Measurements from ENCODE around the gene CDC42EP5.
A peak's percentile ranks its signal among the peaks of the same experiment; 100 is the strongest.

CDC42EP5 gene

DNA sequence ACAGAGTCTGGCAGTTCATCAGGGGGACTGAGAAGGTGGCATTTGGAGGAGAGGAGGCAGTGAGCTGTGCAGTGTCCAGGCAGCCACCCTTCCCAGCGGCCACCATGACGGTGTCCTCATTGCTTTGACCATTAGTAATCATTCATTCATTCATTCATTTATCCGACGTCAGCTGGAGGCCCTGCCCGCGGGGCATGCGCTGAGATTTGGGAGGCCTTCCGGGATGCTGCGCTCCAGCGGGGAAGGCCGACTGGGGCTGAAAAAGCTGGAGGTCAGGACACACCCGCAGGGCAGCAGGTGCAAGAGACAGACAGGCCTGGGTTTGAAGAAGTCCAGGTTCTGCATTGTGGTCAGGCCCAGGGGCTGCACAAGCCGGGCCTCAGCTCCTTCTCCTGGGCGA lies 48.9 kb downstream of the CDC42EP5 start:
- no peak for DNase-seq

DNA sequence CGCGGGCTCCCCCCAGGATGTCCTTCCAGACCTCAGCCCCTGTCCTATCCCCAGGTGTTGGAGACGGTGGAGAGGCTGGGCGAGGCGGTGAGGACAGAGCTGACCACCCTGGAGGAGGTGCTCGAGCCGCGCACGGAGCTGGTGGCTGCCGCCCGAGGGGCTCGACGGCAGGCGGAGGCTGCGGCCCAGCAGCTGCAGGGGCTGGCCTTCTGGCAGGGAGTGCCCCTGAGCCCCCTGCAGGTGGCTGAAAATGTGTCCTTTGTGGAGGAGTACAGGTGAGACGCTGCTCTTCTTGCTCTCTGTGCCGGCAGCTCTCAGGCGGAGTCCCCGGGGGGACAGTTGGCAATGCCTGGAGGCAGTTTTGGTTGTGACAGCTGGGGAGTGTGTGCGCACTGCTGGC lies 51.0 kb downstream of the CDC42EP5 start:
- DNase-seq: no peak

DNA sequence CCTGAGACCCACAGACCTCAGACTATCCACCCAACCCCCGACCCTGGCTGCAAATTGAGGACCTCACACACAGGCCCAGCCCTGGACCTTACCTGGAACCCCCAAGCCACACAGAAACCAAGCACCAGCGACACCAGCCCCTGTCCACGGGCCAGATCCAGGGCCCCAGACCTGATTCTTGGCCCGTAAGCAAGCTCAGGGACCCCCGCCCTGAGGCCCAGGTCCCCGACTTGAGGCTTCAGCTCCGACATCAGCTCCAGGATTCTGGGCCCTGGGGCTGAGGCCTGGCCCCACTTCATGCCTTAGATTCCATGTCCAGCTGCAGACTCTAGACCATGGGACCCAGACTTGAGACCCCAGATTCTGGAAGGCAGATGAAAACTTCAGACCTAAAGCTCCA lies 51.6 kb downstream of the CDC42EP5 start:
- DNase-seq: no peak

DNA sequence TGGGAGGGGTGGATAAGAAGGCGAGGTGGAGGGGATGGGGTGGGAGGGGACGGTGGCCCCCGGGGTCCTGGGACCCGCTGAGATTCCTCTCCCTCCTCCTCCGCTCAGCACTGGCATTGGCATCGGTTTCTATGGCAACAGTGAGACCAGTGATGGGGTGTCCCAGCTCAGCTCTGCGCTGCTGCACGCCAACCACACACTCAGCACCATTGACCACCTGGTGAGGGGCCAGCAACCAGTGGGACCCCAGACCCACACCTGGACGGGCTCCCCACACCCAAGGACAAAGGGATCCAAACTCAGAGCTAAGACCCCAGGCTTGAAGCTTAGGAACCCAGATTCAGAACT lies 52.0 kb downstream of the CDC42EP5 start:
- DNase-seq: no peak

DNA sequence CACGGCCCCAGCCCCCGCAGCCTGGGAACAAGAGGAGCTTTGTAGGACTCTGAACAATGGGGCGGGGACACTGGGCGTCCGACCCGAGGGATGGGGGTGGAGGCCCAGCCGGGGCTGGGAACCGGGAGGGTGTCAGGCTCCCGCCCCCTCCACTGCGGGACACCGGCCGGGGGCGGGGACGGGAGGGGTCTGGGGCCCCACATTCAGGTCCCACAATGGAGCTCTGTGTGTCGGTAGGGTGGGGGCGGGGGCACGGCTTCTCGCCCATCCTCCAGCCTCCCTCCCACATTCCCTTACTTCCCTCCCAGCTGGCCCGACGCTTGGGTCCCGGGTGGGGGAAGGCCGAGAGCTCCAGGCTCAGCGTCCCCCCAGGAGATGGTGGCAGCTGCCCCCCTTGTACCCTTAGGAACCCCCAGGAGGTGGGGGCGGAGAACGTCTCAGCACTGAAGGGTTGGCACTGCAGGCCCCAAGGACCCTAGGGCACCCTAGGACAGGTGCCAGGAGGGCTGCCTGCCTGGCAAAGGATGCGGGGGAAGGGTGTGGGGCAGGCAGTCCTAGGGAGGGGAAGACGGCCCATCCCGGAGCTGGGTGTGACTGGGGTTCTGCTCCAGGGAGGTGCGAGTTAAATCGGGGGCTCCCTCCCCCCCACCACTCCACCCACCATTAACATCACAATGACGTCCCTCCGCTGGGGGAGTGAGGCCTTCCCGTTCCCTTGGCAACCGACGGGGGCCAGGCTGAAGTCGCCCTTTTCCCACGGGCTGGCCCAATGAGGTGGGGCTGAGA lies 52.5 kb downstream of the CDC42EP5 start:
- no peak for DNase-seq

DNA sequence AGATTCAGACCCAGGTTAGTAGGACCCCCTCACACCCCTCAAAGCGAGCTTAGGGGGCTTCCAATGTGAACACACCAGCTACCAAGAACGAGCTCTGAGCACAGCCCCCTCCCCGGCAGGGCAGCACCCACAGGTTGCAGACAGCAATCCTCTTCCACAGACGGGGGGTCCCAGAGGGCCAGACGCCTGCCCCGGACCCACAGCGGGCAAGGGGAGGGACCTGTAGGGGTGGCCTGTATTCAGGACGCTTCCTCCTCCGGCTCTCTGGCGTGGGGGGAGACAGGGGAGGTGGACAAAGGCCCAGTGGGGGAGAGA lies 53.1 kb downstream of the CDC42EP5 start:
- DNase-seq: no peak

DNA sequence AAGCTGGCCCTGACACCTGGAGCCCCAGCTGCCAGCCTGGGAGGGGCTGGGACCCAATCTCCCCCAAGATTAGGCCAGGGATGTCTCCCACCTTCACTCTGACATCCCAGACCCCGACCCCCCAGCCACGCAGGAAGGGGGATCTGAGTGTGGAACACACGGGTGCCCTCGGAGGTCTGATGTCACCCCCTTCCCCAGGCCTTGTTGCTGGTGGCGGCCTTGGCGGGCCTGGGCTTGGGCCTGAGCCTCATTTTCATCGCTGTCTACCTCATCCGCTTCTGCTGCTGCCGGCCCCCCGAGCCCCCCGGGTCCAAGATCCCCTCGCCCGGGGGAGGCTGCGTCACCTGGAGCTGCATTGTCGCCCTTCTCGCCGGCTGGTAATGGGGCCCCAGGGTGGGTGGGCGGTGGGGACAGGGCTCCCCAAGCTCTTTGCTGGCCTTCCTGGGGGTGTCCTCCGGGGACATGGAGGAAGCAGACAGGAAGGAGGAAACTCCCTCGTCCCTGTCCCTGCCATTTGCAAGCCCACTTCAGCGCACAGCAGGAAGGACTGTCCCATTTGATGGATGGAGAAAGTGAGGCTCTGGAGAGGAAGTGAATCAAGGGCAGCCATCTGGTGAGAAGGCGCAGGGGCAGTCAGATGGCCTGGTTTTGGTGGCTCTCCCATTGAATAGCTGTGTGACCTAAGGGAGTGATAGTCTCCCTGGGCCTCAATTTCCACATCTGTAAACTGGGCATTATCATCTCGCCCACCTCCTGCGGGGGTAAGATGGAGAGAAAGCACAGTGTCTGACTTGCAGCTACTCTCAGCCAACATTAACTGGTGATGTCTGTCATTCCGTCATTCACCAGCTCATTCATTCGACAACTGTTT lies 53.9 kb downstream of the CDC42EP5 start:
- no peak for DNase-seq

DNA sequence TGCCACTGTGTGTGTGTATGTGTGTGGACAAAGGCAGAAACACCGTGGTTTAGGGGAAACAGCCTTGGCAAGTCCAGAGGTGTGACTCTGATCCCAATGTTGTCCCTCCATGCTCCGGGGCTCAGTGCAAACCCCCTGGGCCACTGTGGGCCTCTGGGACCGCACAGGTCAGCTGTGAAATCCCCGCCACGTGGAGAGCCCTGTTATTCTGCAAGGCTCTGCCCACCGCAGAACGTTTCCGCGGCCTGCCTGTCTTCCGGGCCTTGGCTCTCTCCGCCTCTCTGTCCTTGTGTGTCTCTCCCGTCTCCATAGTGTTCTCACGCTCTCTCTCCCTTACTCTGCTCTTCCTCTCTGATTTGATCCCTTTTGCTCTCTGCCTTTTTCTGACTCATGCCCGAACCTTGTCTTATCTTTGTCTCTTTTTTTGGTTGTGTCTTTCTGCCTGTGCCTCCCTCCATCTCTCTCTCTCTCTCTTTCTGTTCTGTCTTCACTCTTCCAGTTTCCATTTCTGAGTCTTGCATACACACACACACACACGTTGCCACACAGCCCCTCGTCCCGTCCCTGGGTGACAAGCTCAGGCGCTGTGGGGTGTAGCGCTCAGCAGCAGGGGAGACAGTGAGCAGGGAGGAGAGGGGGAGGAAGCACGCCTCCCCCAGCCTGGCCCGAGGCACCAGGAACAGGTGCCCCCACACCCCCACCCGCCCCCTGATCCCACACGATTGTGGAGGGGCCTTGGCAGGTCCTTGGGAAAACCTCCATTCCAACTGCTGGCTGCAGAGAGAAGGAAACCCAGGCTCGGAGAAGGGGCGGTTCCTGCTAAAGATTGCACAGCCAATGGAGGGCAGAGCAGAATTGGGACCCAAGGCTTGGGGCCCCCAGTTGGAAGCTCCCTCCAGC lies 54.8 kb downstream of the CDC42EP5 start:
- DNase-seq: peak in 1 of 2 donors; percentile 26

DNA sequence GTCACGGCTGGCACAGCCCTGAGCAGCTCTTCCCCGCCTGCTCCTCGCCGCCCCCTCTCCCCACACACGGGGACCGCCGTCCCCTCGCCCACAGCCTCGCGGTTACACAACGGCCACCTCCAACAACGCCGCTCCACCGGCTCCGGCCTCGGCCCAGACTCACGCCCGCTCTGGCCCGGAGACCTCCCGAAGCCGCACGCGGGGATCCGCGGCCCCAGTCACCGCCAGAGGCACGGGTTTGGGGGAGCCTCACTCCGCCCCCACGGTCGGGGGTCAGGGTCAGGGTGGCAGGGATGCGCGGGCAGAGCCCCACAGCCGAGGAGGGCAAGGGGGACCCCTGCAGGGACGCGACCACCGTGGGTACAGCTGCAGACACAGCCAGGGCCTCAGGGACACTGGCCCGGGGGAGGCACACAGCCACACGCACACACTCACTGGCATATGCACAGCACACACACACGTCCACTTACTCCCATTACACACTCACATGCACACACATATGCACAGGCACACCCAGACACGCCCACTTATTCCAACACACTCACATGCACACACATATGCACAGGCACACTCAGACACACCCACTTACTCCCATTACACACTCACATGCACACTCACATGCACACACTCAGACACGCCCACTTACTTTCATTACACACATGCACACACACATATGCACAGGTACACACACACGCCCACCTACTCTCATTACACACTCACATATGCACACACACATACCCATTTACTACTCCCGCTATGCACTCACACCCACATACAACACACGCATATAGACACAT lies 56.2 kb downstream of the CDC42EP5 start:
- no peak for DNase-seq

DNA sequence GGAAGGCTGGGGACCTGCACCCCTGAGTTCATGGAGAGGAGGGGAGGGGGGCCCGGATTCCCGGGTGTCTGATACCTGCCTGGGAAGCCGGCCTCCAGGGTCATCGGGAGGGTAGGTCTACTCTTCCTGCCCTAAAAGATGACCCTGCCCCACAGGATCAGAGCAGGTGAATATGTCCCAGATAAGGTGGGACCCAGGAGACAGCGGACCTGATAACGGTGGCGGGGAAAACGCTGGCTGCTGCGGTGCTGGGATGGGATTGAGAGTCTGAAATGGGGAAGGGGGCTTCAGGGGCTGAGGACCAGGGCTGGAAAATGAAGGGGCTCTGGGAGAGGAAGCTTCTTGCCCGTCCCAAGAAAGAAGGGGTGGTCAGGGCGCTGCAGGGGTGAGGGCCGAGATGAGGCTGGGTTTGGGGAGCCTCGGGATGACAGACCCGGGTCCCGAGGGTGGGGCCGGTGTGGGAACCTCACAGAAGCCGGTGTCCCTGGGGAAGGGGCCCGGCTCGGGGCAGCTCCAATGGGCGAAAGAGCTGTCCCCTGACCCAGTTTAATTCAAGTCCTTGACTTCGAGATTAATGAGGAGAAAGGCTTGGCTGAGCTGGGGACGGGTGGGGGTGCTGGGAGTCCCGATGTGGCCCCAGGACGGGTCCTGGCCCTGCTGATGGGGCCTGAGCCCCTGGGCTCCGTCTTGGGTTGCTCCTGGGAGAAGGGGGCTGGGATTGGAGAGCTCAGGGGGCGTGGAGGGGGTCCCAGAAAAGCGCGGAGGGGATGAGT lies 57.0 kb downstream of the CDC42EP5 start:
- no peak for DNase-seq

DNA sequence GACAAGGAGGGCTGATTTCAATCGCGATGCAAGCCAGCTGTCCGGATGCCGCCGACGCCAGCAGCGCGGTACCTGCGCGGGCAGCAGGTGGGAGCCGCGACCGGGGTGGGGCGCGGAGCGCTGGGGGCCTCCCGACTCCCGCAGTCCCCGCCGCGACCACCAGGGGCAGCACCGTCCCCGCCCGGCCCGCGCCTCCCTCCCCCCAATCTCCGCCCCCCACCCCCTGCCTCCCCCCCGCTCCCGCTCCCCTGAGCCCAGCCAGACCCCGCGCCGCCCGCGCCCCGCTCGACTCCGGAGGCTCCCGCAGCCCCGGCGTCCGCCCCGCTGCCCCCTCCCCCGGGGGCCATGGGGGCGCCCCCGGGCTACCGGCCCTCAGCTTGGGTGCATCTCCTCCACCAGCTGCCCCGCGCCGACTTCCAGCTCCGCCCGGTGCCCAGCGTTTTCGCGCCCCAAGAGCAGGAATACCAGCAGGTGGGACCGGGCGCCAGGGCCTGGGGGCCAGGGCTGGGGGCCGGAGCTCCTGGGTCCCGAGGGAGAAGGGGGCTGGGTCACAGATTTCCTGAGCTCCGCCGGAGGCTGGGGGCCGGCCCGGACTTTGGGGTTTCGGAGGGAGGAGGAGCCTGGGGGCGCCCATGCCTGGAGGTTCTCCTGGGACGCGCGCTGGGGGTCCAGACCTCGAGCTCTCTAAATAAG lies 57.7 kb downstream of the CDC42EP5 start, which contains the start of gene TTYH1:
TTYH1 (plus strand) TSS at position 257 of the 693 bp plus-strand sequence; CDS start at position 346, 89 bp downstream.
- DNase-seq: peak in 1 of 2 donors; percentile 36

All from CD4-positive, alpha-beta T cell treated with Interferon alpha-2 for 1 hour (primary cell).